Tibial nerve (tissue), 4 donors: ENCODE results near the gene NSD2.

Experiments
- CTCF ChIP-seq, 5 experiments: fragments of 200-600 bp in 3 of 5; fragments of 450-650 bp in 2 of 5; sonication (generic) in 3 of 5; IDR thresholded peaks; one replicate each; pipeline ENCODE4 v1.5.1; 2016 to 2019; ENCODE audit warnings: antibody characterized with exemption in 5 of 5, mild to moderate bottlenecking in 3 of 5, moderate library complexity in 2 of 5
- EP300 ChIP-seq, 2 donors: sonication (generic); formaldehyde crosslinking; IDR thresholded peaks; one replicate each; pipeline ENCODE4 v1.6.1; 2017; ENCODE audit warnings: antibody characterized with exemption in 2 of 2, mild to moderate bottlenecking in 1 of 2
- POLR2A ChIP-seq, 2 donors: fragments of 450-650 bp; IDR thresholded peaks; one replicate each; pipeline ENCODE4 v1.6.1; 2017; ENCODE audit warnings: antibody characterized with exemption in 2 of 2, mild to moderate bottlenecking in 2 of 2, moderate library complexity in 2 of 2

GRCh38 chr4:1839282-1839681, 31.9 kb upstream of the NSD2 start:
- TF ChIP-seq CTCF (IDR thresholded peaks at IDR 0.05) (no peak), EP300 (IDR thresholded peaks at IDR 0.05) (no peak), POLR2A (IDR thresholded peaks at IDR 0.05) (no peak)
